Fibroblast of peridontal ligament (primary cell): ENCODE measurements around the gene UROC1.

Experiments
- DNase-seq: peaks from one replicate; pipeline ENCODE4 v3.0.0-alpha.2; 2010; ENCODE audit errors: extremely low read depth

Gene UROC1

DNA sequence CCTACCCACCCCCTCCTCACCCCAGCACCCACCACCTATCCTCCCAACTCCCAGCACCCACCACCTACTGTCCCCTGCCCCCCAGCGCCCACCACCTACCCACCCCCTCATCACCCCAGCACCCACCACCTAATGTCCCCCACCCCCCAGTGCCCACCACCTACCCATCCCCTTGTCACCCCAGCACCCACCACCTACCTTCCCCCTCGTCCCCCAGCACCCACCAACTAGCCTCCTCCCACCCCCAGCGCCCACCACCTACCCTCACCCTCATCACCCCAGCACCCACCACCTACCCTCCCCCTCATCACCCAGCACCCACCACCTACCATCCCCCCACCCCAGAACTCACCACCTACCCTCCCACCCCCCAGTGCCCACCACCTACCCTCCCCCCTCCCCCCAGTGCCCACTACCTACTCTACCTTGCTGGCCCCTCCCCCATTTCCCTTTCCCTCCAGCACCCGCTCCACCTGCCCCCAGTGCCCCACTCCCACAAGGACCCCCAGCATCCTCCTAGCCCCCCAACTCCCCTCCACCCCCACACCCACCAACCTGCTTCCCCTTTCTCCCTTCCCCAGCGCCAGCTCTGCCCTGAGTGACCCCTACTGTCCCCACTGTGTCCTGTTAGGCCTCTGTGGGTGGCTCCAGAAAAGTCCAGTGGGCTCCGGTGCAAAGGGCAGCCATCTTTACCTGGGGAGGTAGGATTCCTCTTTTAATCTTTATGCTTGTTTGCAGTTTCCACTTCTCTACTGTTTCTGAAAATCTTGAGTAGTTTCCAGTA is 1.2 kb downstream of the UROC1 start:
- no peak for DNase-seq

DNA sequence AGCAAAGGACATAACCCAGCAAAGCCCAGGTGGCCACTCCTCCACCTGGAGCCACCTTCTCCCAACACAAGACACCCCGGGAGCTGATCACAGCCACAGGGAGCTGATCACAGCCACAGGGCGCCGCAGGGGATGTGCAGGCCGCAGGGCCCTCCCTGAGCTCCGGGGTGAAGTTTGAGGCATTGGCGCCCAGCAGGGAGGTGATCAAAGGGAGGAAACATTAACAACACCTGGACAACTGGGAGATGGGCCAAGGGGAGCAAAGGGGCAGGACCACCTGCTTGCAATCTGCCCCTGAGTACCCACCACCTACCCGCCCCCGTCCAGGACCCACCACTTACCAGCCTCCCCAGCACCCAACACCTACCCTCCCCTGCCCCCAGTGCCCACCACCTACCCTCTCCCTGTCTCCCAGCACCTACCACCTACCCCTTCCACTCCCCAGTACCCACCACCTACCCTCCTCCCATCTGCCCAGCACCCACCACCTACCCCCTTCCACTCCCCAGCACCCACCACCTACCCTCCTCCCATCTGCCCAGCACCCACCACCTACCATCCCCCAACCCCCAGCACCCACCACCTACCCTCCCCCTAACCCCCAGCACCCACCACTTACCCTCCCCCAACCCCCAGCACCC is 2.4 kb downstream of the UROC1 start:
- no peak for DNase-seq

DNA sequence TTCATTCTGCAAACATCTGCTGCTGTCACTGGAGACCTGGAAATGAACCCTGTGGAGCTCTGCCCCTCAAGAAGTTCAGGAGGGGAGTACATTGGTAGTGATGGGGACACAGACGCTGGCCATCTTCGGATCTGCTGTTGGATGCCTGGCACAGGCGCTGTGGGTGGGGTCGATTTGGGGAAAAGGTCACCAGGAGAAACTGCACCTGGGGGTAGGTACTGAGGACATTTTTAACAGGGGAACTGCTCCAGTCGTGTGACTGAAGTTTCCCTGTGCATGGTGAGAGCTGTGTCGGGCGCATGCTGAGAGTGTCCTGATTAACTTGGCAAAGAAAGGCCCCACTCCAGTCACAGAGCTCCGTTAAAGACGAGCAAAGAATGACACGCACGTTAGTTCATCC is 3.4 kb downstream of the UROC1 start:
- no peak for DNase-seq

DNA sequence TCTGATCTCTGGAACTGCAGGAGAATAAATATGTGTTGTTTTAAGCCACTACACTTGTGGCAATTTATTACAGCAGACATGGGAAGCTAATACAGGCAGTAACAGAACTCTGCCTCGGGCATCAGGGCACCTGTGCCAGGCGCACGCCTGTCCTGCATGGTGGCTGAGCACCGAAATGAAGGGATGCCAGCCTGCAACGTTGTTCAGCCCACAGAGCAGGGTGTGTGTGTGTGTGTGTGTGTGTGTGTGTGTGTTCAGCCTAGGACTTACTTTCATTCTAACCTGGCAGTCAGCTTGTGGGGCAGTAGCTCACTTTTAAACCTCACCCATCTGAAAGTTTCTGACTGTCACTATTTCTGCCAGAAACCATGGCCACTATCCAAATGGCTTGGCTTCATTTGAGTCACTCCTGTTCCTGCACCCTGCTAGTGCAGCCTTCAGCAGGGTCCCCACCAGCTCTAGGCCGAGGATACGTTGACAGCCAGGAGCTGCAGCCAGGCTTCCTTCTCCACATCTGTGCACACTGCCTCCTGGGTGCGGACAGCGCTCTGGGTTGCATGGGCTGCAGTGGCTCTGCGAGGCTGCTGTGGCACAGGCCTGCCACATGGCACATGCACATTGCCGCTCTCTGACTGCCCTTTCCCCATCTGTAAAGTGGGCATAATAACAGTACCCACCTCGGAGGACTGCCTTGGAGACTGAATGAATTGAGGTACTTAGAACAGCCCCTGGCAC is 4.5 kb downstream of the UROC1 start:
- DNase-seq, result no peak

DNA sequence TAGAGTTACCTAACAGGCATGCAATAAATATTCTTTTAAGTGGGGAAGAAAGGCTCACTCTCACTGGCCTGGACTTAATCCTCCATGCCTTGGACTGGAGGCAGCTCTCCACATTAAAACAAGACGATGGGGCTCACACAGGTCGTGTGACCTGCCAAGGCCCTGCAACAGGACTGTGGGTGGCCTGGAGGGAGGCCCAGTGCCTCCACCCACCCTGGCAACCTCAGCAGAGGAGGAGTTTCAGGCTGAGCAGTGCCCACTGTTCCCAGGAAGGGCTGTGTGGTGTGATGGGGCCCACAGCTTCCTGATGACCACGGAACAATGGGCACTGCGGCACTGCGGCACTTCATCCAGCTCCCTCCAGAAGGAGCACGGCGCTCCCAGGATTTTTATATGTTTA is 5.5 kb downstream of the UROC1 start:
- DNase-seq, result no peak

DNA sequence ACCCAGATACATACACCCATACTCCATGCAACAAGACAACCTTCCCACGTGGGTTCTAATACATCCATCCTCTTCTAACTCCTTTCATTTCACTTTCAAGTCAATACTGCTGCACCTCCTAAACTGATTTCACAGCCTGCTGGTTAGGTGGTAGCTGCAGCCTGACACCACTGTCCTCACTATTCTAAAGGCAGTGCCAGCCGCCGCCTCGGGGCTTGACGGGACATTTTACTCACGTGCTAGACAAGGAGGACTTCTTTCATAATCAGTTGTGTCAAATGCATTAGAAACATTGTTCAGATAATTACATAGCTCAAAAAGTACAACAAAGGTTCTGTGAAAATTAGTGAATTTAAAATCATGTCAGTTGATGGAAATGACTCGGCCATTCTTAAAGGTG is 6.3 kb downstream of the UROC1 start:
- no peak for DNase-seq

DNA sequence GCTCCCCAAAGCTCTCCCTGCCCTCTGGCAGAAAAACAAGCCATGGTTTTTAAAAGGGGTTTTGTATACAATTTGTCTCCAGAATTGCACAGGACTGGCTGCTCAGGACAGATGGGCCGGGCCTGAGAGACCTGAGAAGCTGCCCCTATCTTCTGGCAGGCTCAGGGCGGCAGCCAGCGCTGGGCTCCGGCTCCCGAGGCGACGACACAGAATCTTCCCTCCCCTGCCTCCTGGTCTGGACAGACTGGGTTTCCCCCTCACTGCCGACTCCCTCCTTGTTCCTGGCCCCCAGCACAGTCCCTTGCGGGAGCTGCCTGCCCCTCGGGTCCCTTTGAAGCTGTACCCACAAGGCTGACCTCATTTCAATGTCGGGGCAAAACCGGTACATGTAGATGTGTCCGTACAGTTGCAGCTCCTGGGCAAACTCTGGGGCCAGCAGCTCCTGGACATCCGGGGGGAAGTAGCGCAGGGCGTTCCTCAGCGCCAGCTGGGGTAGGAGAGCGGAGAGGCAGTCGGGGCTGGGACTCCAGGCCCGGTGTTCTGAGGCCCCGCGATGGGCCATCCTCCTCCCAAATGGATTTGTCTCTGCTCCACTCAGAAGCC is 7.2 kb downstream of the UROC1 start:
- no peak for DNase-seq

DNA sequence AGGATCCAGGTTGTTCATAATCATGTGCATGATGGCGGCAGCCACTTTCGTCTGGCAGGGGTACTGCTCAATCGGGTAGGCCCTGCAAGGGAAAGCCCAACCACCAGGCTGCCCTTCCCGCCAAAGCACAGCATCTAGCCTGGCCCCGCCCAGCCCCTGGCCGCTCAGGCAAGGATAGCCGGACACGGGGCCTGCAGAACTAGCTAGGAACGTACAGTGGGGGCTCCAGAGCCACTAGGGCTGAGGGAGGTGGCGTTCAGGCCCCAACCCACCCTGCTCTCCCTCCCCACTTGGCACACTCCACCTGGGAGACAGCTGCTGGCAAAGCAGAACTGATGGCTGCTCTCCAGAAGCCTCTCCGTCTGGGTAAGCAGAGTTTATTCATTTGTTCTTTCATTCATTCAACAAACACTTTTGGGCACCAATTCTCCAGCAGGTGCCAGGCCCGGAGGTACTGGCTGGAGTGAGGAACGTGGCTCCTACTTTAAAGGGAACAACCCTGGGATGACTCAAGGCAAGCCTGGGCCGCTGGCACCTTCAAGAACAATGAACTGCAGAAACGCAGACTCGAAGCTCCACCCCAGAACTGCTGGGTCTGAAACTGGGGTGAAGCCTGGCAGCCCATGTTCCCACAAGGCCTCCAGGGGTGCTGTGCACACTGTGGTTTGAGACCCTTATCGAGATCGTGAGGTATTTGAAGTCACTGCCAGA is 7.8 kb downstream of the UROC1 start:
- peak; percentile 4 for DNase-seq

DNA sequence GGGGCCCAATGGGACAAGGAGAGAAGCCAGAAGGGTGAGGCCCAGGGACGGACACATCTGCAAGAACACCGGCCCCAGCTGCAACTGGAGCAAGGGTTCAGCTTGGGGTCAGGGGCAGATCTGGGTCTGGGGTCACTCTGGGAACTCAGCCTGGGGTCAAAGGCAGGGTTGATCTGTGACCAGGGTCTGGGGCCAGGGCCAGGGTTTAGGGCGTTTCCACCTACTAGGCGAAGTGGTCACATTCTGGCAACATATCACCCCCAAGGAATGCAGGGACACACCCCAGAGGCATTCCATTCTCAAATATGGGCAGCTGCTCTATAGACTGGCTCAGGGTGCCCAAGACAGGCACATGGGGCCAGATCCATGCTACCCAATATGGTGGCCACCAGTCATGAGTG is 9.0 kb downstream of the UROC1 start:
- no peak for DNase-seq

DNA sequence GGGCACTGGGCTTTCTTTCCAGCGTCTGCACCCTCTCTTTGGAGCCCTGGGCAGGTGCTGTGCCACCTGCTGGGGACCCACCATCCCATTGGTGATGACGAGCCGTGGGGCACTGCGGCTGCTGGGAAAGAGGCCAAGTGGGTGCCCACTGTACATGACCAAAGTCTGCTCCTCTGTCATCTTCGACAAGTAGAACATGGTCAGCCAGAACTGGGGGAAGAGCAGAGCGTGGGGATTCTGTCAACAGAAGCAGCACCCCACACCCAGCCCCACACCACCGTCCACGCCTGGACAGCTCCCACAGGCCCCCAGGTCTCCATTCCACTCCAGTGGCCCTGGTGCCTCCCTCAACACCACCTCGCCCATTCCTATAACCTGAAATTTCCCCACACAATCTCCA is 9.7 kb downstream of the UROC1 start:
- no peak for DNase-seq

DNA sequence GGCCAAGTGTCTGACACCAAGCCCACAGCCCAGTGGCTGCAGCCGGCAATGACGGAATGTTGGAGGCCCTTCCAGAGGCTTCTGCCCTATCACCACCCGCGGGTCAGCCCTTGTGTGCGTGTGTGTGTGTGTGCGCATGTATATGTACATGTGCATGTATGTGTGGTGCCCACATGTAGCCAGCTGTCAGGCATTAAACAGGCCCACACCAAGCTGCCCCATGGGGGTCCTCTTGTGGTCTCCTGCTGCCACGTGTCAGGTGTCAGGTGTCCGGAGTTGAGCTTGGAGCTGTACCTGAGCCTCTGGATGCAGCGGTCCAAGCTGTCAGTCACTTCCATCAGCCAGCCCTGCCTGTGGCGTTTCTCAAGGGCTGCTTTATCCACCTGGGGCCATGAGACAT is 13.9 kb downstream of the UROC1 start:
- no peak for DNase-seq

DNA sequence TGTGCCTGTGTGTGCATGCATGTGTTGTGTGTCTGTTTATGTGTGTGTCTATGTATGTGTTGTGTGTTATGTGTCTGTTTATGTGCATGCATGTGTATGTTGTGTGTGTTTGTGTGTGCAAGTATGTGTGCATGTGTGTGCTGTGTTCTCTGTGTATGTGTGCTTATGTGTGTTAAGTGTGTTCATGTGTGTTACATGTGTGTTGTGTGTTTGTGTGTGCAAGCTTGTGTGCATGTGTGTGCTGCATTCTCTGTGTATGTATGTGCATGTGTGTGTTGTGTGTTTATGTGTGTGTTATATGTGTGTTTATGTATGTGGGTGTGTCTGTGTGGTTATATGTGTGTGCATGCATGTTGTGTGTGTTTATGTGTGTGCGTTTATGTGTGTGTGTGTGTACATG is 14.9 kb downstream of the UROC1 start:
- no peak for DNase-seq

DNA sequence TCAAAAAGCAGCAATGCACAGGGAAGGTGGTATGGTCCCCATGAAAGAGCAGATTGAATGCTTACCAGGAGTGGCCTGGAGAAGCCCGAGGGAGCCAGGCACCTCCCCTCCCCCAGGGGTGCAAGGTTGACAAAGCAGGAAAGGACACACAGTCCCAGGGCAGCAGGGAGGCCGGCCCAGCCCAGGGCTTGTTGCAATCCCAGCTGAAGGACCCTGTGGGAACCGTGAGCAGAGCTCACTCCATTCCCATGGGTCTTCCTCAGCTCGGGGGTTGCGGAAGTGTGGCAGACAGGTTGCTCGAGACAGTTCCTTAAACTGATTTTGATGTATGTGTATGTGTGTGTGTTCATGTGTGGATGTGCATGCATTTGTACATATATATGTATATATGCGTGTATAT is 15.8 kb downstream of the UROC1 start:
- no peak for DNase-seq

DNA sequence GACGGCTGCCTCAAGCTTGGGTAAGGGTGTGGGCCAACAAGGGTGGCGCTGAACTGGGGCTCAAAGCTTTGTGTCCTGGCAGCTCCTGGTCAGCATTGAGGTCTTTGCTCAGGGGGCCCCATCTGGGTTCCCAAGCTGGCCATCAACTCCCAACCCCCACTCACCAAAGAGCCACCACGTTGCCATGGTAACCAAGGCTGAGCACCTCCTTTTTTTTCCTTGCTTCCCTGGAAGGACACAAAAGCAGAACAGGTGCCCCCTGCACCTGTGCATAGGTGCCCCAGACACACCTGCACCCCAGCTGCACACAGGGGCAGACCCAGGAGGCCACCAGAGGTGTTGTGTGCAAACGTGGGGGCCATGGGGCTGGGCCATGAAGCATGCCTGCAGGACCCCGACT is 16.5 kb downstream of the UROC1 start:
- DNase-seq, result no peak

DNA sequence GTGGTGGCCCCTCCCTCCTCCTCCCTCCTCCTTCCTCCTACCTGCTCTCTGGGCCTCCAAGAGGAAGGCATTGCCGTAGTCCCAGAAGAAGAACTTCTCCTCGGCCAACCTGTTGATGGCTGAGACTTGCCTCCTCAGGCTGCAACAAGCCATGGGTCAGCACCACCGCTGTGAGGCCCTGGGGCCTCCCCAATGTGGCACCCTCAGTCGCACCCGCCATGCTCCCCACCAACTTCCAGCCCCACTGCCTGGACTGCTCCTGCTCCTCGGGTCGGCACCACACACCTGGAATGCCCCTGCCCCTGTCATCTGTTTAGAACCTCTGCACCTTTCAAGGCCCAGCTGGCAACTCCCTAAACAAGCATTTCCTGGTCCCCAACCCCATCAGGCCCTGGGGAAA is 17.6 kb downstream of the UROC1 start:
- DNase-seq, result no peak

DNA sequence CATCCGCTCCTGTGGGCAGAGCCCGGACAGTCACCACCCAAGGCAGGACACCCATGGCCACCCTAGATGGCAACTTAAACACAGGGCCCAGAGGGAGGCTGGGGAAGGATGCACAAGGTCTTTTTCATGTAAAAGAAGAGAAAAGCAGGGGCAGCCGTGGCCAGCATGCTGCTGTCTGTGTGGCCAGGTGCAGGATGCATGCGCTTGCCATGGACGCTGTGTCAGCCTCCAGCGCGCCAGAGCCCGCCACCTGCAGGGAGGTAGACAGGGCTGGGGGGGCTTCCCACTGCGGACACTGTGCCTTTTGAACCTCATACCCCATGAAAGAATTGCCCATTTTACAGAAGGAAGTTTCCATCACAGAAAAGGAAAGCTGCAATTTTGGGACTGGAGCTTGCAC is 18.2 kb downstream of the UROC1 start:
- no peak for DNase-seq

DNA sequence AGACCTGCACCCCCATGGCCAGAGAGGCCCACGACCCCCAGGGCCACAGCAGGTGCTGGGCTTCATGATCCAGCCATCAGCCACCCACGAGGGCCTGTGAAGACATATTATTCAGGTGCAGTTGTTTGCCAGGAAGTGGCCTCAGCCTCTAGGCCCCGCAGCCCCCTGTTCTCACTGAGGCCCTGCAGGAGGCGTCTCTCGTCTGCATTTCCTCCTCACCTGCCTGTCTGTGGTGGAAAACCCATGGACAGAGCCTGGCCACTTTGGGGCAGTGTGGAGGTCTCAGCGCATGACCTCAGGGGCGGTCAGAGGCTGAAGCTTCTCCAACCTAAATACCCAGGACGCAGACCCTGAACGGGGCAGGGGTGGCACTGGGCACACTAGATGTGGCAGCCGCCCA is 18.6 kb downstream of the UROC1 start:
- DNase-seq, result no peak

DNA sequence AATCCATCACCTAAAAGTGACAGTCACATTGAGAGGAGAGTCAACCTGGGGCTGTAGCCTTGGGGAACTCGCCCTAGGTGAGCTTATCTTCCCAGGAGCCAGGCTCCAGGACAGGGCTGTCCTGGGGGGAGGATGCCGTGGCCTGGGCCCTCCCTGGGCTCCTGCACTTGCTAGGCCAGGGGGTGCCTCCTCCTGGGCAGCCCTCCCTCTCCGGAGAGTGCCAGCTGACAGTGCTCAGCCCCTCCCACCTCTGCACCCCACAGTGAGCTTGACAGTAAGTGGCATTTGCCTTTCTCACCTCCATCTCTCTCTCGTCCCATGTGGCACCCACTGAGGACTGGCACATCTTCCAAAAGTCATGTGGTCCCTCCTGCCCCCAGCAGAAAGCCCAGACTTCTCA is 19.1 kb downstream of the UROC1 start:
- DNase-seq, result no peak

DNA sequence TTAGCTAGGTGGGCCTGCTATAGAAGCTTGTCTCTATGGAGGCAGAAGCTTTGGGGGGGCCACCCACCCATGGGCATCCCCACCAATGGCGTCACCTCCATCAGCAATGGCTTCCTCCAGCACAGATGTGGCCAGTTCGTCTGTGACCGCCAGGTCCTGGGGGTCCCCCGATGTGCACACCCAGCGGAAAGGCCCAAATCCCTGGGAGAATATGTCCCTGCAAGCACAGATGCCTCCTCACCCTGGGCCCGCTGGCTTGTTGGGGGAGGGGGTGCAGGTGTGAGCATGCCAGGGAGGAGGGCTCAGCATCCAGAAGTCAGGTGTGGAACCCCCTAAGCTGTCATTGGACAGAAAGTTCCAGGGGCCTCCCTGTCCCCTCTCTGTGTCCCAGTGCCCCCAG is 19.6 kb downstream of the UROC1 start:
- no peak for DNase-seq

DNA sequence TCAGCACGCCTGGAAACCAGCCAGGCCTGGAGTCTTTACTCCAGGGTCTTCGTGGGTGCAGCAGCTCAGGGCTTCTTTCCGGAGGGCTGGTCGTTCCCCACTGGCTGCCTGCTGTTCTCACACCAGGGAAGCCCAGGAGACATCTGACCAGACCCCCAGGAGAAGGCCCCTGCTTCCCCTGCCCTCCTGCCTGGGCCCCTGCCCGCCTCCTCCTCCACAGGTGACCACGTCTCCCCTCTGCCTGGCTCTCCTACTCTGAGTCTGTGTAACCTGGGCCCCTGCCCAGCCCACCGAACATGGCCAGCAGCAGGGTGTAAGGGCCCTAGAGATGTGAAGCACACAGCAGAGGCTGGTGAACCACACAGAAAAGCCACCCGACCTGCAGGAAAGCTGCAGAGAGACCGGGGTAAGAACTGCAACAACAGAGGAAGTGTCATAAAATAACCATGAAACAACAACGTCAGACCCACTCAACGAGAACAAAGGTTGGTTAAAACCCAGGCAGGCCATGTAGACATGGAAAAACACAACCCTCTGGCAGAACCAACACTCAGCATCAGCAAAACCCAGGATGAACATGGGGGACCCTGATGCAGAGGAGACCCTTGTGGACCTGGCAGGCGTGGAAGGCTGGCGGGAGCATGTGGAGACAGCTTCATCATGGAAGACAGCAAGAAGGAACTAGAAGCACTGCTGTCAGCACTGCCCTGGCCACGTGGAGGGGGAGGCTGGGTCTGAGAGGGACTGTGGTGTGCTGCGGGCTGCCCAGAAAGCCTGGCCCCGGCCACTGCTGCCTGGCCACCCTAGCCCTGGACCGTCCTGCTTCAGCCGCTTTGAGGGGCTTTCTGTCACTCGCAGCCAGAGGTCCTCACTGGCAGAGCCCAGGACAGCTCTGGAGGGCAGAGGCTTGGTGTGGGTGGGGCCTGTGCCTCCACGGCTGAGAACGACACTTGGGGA is 20.4 kb downstream of the UROC1 start:
- no peak for DNase-seq

DNA sequence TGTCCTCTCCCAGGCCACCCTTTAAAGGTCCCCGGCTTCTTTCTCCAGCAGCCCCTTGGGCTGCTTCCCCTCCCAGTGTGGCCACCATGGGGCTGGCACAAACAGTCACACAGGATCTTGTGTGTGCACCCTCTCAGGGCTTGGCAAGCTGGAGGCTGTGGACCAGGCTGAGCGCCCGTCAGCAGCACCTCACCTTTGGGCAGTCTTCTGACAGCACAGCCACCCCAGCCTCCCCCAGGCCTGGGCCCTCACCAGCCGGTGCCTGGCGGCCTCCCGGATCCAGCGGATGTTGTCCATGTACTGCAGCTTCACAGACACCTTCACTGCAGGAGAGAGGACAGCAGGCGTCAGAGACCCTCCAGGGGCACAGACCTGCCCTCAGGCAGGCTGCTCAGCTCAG is 21.8 kb downstream of the UROC1 start:
- DNase-seq, result no peak
